ENCODE results near the gene BMP7.
"Not testable (repeated sequence)": the region's sequence is repeated elsewhere in the genome, so short reads cannot be mapped to it uniquely, and the experiment has no call there.

The BMP7 gene

DNA sequence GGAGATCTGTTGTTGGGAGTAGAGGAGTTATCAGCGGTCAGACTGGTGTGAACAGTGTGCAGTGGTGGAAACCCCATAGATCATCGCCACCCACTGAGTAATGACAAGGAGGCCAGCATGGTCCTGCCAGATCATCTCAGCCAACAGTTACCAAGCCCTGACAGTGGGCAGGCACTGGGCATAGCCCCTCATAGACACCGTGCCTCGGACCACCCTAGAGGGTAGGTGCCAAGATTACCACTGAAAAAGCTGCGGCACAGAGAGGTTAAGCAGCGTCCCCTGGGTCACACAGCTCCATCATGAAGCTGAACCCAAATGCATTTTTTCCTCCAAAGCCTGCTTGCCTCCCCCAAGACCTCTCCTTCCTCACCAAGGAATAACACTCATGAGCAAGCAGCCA lies 21.5 kb upstream of the BMP7 start:
- no peak for DNase-seq (ENCODE audit: low read depth in 3 of 3)

DNA sequence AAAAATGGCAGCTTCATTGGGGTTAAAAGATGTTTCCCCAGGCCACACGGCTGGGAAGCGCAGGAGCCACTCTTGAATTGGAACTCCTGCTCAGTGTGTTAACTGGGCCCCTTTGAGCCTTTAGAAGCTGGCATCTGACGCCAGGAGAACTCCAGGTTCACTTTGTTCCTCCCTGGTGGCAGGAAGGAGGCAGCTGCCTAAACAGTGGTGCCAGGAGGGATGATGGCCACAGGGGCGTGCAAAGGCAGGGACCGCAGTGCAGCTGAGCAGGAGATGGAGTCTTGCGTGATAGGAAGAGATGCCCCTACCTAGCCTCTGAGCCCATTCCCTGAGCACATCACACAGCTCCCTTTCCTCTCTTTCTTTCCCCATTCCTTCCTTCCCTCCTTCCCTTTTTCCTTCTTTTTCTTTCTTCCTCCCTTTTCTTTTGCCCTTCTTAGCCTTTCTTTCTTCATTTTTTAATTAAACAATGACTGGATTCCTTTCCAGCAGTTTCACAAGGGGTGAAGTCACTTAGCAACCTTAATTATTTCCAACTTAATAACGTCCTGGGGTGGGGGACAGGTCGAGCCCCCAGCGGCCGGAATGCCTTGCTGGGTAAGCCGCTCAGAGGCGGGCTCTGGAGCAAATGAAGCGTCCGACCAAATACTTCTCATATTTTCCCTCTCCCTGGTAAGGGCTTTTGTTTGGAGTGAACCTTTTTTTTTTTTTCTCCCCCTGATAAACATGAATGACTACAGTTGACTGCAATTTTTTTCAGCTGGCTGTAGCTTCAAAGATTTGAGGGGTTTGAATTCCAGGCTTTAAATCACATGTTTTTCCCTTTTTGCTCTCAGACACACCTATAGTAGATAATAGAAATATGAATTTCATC lies 20.8 kb upstream of the BMP7 start:
- DNase-seq (ENCODE audit: low read depth in 3 of 3), result no peak

DNA sequence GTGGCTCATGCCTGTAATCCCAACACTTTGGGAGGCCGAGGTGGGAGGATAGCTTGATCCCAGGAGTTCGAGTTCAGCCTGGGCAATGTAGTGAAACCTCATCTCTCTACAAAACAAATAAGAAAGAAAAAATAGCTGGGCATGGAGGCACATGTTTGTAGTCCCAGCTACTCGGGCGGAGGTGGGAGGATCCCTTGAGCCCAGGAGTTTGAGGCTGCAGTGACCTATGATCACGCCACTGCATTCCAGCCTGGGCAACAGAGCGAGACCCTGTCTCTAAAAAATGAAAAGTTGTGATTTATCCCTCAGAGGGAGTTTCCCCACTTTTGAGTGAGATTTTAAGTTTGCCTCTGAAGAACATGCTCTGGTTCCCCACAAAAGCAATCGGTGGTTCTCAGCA lies 17.4 kb upstream of the BMP7 start:
- no peak for DNase-seq (ENCODE audit: low read depth in 3 of 3)

DNA sequence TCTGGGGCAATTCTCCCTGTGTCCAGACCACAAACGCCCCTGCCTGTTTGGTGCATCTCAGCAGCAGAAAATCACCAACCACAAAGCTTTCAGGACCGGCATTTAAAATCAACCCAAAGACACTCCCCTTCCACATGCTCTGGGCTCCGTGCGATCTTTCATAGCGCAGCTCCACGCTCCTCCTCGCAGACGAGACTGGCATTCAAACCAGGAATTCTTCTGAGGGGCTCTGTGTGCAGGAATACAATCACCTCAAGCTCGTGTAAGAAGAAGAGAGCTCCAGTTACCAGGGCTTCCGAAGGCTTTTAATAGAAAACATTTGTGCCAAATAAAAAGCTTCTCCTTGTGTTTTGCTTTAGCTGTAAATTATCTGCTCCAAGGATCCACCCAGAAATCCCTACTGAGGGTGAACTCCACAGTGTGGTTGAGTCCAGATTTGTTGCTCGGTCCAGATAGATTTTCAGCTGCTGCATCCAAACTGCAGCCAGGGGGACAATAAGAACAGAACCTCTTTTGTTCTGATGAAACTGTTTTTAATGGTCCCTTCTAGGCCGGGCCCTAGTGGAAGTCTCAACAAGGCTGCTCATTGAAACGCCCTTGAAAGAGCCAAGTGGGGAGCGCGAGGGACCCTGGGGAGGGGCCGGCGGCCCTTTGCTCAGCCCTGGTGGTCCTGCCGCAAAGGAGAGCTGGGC lies 16.4 kb upstream of the BMP7 start:
- DNase-seq (ENCODE audit: low read depth in 3 of 3), result no peak

DNA sequence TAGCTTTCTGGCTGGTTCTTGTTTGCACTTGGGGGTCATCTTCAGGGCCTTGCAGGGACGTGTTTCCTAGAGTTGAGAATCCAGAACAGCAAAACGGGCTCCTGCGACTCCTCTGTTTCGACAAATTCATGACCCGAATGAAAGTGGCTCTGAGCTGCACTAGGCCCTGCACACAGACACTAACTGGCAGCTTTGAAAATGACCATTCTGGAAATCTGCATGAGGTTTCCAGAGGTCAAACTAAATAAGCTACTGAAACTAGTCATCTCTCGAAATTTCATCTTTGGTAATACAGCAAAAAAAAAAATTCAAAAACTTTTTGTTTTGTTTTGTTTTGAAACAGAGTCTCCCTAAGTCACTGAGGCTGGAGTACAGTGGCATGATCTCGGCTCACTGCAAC lies 15.5 kb upstream of the BMP7 start:
- DNase-seq (ENCODE audit: low read depth in 3 of 3), result no peak

DNA sequence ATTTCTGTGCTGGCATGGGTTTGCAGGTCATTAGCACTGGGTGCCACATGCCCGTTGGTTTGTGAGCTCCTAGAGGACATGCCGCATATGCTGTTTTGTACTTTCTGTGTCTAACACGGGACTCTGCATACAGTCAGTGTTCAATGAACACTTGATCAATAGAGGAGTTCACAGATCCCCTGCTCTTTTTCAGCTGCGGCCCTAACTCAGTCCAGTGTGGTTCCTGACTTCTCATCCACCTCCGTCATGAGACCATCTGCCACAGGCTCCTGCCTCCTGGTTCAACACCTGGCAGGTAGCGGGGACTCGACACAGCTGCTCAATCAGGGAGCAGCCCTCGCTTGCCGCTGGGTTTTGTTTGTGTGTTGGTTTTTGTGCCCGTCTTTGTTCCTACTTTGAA lies 13.8 kb upstream of the BMP7 start:
- DNase-seq (ENCODE audit: low read depth in 3 of 3), result no peak

DNA sequence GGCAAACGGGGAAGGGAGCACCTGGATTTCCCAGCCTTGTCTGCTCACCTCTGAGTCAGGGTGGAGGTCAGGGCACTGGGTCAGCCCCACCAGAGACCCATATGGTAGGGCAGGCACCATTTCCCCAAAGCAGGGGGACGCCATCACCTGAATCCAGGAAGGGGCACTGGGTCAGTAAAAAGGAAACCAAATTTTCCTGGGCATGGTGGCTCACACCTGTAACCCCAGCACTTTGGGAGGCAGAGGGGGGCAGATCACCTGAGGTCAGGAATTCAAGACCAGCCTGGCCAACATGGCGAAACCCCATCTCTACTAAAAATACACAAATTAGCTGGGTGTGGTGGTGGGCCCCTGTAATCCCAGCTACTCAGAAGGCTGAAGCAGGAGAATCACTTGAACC lies 13.1 kb upstream of the BMP7 start:
- DNase-seq (ENCODE audit: low read depth in 3 of 3), result not testable (repeated sequence)

DNA sequence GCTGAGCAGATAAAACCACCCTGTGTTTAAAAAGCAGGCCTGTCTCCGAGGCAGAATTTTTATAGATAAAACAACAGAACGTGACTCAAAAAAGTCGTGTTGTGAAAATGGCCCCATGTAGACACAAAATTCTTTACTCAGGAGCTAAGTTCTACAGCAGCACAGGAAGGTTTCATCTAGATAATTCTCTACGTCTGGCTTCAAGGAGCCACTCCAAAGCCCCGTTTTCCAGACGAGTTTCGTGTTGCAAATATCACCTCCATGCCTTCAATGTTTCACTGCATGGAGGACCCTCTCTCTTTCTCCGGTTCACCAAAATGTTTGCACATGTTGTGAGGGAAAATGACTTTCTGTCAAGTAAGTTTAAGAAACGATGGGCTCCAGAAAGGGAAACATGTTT lies 12.0 kb upstream of the BMP7 start:
- DNase-seq (ENCODE audit: low read depth in 3 of 3), result no peak

DNA sequence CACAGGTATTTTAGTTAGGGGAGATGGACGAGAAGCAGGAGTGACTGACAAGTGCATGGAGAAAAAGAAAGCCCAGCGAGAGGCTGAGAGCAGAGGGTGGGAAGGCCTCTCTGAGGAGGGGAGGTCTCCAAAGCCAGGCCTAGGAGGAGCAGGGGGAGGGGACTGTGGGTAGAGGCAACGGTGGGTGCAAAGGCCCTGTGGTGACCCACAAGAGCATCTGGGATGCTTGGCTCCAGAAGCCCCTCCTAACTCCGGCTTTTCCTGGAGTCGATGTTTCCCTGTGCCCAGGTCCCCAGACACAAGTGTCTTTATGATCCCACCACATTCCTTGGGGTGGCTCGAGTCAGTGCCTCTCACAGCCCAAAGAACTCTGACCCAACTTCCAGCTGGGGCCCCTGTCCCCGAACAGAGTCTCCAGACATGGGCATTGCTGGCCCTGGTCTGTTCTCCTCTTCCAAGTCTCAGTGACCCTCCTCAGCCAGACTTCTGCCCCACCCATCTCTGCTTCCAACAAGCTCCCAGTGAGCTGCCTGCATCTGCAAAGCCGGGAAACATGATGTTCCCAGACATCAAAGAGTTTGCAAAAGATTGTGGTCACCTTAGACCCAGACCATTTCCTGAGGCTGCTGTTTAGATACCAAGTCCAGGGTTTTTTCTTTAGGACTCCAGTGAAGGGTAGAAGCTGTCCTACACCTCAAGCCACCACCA lies 11.1 kb upstream of the BMP7 start:
- DNase-seq (ENCODE audit: low read depth in 3 of 3), result no peak

DNA sequence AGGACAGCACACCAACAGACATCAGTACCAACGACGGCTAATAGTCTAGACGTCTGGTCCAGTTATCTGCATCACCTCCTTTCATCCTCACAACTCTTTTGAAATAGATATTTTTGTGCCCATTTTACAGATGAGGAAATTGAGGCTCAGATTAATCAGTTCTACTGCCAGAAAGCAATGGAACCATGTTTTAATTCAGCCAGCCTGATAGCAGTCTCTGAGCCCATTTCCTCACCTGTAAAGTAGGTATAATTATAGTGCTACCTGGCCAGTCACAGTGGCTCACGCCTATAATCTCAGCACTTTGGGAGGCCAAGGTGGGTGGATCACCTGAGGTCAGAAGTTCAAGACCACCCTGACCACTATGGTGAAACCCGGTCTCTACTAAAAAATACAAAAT lies 9.8 kb upstream of the BMP7 start:
- no peak for DNase-seq (ENCODE audit: low read depth in 3 of 3)

DNA sequence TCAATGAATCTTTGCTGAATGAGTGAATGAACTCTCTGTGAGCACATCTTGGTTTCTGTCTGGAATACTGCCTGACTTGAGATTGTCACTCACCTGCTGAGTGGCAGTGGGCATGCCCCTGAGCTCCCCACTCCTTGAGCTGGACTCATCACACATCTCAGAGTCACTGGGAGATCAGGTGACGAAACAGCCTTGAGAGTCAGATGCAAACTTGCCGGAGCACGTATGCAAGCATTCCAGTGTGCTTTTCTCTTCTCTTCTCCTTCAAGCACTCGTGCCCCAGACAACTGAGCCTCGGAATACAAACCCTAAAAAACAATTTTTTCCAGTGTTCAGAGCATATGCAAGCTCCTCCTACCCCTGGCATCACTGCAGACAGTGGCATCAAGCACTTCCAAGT lies 9.4 kb upstream of the BMP7 start:
- DNase-seq (ENCODE audit: low read depth in 3 of 3), result no peak

DNA sequence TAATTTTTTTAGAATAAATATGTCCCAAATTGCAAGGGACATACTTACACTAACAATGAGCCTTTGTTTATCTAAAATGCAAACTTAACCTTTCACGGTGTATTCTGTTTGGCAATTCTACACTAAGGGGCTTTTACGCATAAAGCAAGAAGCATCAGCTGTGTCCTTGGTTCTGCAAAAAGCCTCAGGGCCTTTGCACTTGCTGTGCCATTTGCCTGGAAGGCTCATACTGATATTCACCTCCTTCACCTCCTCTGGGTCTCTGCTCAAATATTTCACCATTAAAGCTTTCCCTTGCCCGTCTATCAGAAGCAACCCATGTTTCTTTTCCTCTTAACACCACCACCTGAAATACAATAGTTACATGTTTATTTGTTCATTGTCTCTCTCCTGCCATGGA lies 8.9 kb upstream of the BMP7 start:
- DNase-seq (ENCODE audit: low read depth in 3 of 3), result no peak

DNA sequence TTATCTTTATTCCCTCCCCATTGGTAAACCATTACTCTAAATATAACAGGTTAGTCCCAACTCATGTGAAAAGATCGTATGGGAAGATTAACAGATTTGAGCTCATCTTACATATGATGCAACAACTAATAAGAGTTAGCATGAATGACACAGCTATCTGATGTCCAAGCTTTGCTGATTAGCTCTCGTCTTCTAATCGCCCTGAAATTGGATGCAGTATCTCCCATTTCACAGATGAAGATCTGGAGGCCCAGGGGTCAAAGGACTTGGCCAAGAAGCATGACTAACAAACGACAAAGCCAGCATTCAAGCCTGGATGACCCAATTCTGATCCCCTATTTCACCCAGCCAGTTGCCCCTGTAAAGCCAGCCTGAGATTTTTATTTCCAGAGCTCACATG lies 8.4 kb upstream of the BMP7 start:
- DNase-seq (ENCODE audit: low read depth in 3 of 3), result no peak

DNA sequence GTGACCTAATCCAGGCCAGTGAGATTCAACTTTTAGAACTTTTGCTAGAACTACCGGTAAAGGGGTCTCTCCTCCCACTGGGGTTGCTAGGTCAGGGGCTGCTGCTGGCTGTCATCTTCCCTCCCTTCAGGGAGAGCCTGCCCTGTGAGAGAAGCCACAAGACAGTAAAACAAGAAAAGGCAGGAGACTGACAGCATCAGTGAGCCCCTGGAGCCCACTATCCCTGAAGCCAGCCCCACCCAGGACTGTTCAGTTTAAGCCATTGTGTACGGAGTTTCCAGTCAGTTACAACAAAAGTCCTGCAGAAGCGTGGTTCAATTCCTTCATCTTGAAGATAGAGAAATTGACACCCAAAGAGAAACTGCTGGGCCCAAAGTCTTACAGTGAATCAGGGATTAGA lies 7.9 kb upstream of the BMP7 start:
- no peak for DNase-seq (ENCODE audit: low read depth in 3 of 3)

DNA sequence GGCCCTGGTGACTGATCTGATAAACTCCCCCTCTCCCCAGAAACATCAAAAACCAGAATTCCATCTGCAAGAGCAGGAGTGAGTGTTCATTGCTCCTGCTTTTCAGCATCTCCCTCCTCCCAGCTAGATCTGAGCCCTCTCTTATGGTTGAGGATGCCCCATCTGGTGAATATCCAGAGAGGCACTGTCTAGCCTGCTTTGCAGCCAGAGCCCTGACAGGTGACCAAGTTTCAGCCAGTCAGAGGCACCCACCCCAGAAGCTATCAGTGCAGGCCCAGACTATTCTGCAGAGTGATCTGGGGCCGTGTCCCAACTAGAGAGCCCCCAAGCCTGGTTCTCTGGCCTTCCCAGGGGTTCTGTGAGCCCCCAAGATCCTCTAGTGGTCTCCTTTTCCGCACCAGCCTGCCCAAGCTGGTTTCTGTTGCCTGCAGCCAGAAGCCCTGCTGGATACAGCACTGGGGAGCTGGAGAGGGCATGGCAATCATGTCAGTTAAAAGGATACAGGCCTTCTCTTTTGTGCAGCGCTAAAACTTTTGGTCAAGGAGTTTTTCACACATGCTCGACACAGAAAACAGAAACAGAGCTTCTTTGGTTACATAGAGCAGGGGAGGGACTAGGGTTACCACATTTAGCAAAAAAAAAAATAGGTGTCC lies 6.6 kb upstream of the BMP7 start:
- DNase-seq (ENCODE audit: low read depth in 3 of 3), result no peak

DNA sequence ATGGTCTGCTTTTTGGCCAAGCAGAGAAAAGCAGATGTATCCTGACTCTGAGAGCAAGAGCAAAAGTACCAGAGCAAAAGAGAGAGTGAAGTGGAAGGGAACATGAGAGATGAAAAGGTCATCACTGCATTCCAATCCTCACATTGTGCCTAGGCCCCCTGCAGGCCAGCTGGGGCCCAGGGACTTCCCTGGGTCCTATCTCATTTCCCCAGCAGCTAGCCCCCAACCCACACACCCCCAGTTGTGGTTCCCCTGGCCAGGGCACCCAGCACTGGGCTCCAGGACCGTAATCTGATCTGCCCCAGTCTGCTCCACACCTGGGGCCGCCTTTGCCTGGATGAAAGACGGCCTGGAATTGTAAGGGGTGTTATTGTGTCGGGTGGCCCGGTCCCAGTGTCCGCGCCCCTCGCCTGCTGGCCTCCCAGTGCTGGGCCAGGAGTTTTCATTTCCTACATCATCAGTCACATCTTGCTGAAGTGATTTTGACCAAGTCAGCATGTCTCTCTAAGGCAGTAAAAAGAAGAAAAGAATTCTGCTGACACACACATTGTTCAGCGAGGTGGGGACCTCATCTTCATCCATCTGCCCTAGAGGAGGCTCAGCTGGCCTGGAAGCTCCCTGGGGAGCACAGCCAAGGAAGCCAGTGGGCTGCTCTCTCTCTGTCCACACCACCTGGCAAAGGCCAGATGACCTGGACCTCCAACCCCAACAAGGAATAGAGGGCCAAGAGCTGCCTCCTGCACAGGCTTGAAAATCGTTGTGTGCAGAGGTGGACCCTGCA lies 4.0 kb upstream of the BMP7 start:
- DNase-seq (ENCODE audit: low read depth in 3 of 3), result no peak

DNA sequence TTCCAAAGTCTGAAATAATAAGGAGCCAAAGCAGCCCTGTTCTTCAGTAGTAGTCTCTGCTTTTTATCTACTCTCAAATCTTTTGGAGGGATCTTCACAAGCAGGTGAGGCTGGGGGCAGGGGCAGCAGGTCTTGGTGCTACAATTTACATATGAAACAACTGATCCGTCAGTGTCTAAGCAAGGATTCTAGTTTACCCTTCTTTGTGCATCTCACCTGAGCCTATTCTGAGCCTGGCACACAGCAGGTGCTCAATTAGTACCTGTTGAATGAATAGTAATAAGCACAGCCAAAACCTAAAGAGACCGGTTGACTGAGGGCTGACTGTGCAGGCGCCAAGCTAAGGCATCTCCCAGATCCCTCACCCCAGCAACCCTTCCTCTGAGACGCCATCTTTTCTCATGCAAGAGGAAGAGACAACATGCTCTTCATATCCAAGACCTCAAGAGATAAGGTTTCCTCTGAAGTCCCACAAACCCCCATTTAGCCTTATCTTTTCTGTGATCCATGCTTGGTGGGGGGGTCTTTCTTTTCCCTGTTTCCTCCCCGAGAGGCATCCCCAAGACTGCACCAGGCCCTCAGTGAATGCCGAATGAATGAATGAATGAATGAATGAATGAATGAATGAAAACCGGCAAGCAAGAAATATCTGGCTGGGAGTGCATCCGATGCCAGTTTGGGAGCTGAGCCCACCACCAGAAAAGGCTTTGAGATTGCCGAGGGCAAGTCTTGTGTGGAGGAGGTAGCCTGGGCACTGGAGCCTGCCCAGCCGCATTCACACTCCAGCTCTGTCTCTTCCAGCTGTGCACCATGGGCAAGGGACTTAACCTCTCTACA lies 2.9 kb upstream of the BMP7 start:
- DNase-seq (ENCODE audit: low read depth in 3 of 3), result no peak

DNA sequence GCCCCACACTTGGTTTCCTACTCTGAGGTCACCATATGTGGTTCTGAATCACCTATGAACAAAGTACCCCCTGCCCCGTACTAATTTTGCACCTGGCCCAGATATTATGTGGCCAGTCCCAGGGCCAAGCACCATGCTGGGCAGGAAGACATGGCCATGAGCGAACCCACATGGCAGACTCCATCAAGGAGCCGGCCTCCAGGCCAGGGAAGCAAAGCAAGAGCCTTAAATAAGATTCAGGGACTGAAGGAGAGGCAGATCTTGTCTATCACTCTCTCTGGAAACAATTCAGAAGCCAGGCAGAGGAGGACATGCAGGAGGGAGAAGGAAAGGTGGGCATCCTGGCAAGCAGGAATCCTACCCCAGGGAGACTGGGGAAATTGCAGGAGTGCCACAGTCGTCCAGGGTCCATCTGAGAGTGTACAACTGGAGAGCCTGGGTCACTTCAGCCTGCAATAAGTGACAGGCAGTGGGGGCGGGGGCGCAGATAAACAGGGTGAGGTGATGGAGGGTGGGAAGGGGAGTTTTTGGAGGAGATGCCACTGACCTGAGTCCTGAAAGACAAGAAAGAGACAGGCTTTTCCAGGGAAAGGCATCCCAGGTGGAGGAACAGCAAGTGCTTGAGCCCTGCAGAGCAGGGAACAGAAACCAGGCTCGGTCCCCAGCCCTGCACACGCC lies 2.1 kb upstream of the BMP7 start:
- no peak for DNase-seq (ENCODE audit: low read depth in 3 of 3)

DNA sequence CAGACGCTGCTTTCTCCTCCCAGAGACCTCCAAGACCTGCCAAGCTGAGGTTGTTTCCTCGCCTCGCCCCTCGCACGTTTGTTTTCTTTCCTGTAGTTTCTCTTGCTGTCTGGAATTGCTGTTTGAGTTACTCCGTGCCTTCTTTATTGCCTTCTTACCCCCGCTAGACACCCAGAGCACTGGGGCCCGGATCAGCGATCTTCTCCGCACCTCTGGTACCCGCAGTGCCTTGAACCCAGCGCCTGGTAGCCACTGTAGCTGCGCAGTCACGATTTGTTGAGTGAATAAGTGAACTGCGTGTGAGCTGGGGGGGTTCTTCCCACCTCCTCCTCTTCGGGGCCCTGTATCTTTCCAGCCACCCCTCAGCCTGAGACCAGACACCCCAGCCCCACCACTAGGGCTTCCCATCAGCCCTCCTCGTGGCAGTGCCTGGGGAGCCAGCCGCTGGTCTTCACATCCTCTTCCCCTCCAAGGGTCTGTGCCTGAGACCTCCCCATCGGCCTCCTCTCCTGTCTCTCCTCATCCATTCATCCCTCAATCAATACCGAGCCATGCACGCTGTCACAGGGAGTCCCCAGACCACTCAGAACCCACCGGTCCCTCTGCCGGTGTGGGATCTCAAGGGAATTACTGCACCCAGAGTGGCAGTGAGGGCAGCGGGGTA lies 849 bp upstream of the BMP7 start:
- DNase-seq (ENCODE audit: low read depth in 3 of 3), result no peak

DNA sequence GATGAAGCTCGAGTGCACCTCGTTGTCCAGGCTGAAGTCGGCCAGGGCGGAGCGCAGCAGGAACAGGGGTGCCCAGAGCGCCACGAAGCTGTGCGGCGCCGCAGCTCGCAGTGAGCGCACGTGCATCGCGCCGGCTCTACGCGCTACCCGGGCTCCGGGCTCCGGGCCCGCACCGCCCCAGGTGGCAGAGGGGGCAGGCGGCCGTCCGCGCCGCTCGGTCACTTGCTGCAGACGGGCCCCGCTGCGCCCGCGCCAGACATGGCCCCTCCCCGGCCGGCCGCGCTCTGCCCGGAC lies 497 bp downstream of the BMP7 start:
- no peak for DNase-seq (ENCODE audit: low read depth in 3 of 3)

All from stimulated activated CD4-positive, alpha-beta T cell treated with anti-CD3 and anti-CD28 coated beads, TNF-alpha, amount 100 ng/mL, for 48 hours (primary cell).